Erythroblast (primary cell): ENCODE data around the gene OCA2.

ENCODE experiments used
- GATA1 ChIP-seq: IDR thresholded peaks from 2 replicates; pipeline ENCODE4 v1.6.1; 2011; ENCODE audit warnings: low read depth, mild to moderate bottlenecking, control low read depth, low read length, moderate library complexity
- POLR2A ChIP-seq: IDR thresholded peaks from 2 replicates; pipeline ENCODE4 v1.6.1; 2011; ENCODE audit warnings: mild to moderate bottlenecking, low read length

GRCh38 chr15:27833974-27834373 lies 265.1 kb downstream of the OCA2 start:
- TF ChIP-seq POLR2A, result no peak
- no peak for TF ChIP-seq GATA1
